ENCODE results near the gene TAS2R39.
"Not testable (repeated sequence)": the region's sequence is repeated elsewhere in the genome, so short reads cannot be mapped to it uniquely, and the experiment has no call there.

TAS2R39 gene

GRCh38 chr7:143183024-143183423, at the start of gene TAS2R39:
TAS2R39 (plus strand) TSS chr7:143183419; CDS start chr7:143183419, 0 bp downstream.
- DNase-seq (ENCODE audit: low read depth in 2 of 2): no peak

- no peak for DNase-seq (ENCODE audit: low read depth in 2 of 2)
These were observed 36.1 kb upstream of the TAS2R39 start for GRCh38 chr7:143147070-143147469.

GRCh38 chr7:143148050-143148449, 35.2 kb upstream of the TAS2R39 start:
- no peak for DNase-seq (ENCODE audit: low read depth in 2 of 2)

- no peak for DNase-seq (ENCODE audit: low read depth in 2 of 2)
These were observed 34.6 kb upstream of the TAS2R39 start for GRCh38 chr7:143148651-143149050.

- not testable (repeated sequence) for DNase-seq (ENCODE audit: low read depth in 2 of 2)
These were observed 32.5 kb upstream of the TAS2R39 start for GRCh38 chr7:143150696-143151095.

GRCh38 chr7:143158617-143159016, 24.6 kb upstream of the TAS2R39 start:
- DNase-seq (ENCODE audit: low read depth in 2 of 2): not testable (repeated sequence)

- no peak for DNase-seq (ENCODE audit: low read depth in 2 of 2)
These were observed 11.5 kb upstream of the TAS2R39 start for GRCh38 chr7:143171697-143172096.

- DNase-seq (ENCODE audit: low read depth in 2 of 2): no peak
These were observed 10.9 kb upstream of the TAS2R39 start for GRCh38 chr7:143172354-143172753.

- no peak for DNase-seq (ENCODE audit: low read depth in 2 of 2)
These were observed 7.1 kb upstream of the TAS2R39 start for GRCh38 chr7:143176128-143176527.

GRCh38 chr7:143177374-143178119, 5.7 kb upstream of the TAS2R39 start:
- DNase-seq (ENCODE audit: low read depth in 2 of 2): no peak

- not testable (repeated sequence) for DNase-seq (ENCODE audit: low read depth in 2 of 2)
These were observed 2.4 kb upstream of the TAS2R39 start for GRCh38 chr7:143180771-143181170.

GRCh38 chr7:143181349-143181748, 1.9 kb upstream of the TAS2R39 start:
- no peak for DNase-seq (ENCODE audit: low read depth in 2 of 2)

GRCh38 chr7:143185551-143185950, 2.3 kb downstream of the TAS2R39 start:
- no peak for DNase-seq (ENCODE audit: low read depth in 2 of 2)

GRCh38 chr7:143188994-143189393, 5.8 kb downstream of the TAS2R39 start:
- DNase-seq (ENCODE audit: low read depth in 2 of 2): no peak

GRCh38 chr7:143193880-143194279, 10.7 kb downstream of the TAS2R39 start:
- no peak for DNase-seq (ENCODE audit: low read depth in 2 of 2)

GRCh38 chr7:143199040-143199439, 15.8 kb downstream of the TAS2R39 start:
- no peak for DNase-seq (ENCODE audit: low read depth in 2 of 2)

- no peak for DNase-seq (ENCODE audit: low read depth in 2 of 2)
These were observed 18.9 kb downstream of the TAS2R39 start for GRCh38 chr7:143202161-143202560.

GRCh38 chr7:143203386-143203785, 20.2 kb downstream of the TAS2R39 start:
- no peak for DNase-seq (ENCODE audit: low read depth in 2 of 2)

GRCh38 chr7:143205560-143206293, 22.5 kb downstream of the TAS2R39 start:
- no peak for DNase-seq (ENCODE audit: low read depth in 2 of 2)

- no peak for DNase-seq (ENCODE audit: low read depth in 2 of 2)
These were observed 27.3 kb downstream of the TAS2R39 start for GRCh38 chr7:143210541-143210940.

GRCh38 chr7:143213478-143213877, 30.3 kb downstream of the TAS2R39 start:
- DNase-seq (ENCODE audit: low read depth in 2 of 2): not testable (repeated sequence)

GRCh38 chr7:143214789-143215679, 31.8 kb downstream of the TAS2R39 start:
- peak; percentile 14 to 38 for DNase-seq (ENCODE audit: low read depth in 2 of 2)

Data from stimulated activated CD8-positive, alpha-beta memory T cell treated with anti-CD3 and anti-CD28 coated beads, Interleukin-7, amount 100 ng/mL, for 4 hours (primary cell).